NCI-H2081 treated with DMSO at 0.1 percent for 48 hours (cell line): Measurements from ENCODE around the gene SMIM41.

Source experiments
- DNase-seq: peaks from one replicate; lab custom pipeline; 2025; lab: John Stamatoyannopoulos, UW

SMIM41 gene

DNA sequence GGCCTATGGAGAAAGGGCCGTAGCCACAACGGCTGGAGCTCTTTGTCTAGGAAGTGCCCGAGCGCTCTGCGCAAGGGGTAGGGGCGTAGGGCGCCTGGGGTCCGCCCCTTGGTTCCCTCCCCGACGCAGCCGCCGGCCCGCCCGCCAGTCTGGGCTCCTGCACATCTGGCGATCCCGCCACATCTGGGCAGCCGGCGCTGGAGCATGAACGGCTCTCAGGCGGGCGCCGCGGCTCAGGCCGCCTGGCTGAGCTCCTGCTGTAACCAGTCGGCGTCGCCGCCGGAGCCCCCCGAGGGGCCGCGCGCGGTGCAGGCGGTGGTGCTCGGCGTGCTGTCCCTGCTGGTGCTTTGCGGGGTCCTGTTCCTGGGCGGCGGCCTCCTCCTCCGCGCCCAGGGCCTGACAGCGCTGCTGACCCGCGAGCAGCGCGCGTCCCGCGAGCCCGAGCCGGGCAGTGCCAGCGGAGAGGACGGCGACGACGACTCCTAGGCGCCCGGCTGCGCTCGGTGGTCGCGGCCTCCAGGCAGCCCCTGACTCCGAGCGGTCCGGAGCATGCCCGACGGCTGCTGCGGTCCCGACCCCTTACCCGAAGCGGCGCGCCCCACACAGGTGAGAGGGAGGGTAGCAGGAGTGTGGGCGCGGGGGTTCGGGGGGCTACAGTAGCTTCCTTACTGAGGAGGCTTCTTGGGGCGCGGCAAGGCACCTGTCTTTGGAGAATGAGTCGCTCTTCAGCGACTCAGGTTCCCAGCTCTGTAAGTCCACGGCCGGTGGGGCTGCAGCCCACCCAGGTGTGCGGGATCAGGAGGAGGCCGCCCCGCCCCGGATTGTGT is at the start of gene SMIM41:
Gene SMIM41 (plus strand): TSS at position 129 of the 827 bp plus-strand sequence. CDS start 76 bp downstream, at position 205.
- no peak for DNase-seq

DNA sequence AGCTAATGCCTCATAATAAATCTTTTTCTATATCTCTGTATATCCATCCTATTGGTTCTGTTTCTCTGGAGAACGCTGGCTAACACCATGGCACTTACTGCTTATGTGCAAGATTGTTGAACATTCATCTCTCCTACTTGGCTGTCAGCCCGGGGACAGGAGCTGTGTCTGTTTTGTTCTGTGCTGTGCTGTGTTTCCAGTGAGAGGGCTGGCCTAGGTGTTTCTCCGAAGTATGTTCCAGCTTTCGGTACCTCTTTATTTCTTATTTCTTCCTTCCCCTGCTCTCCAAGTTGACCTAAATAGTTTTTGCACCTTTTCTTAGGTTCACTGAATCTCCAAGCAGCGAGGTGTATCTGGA is 47.1 kb upstream of the SMIM41 start:
- no peak for DNase-seq

DNA sequence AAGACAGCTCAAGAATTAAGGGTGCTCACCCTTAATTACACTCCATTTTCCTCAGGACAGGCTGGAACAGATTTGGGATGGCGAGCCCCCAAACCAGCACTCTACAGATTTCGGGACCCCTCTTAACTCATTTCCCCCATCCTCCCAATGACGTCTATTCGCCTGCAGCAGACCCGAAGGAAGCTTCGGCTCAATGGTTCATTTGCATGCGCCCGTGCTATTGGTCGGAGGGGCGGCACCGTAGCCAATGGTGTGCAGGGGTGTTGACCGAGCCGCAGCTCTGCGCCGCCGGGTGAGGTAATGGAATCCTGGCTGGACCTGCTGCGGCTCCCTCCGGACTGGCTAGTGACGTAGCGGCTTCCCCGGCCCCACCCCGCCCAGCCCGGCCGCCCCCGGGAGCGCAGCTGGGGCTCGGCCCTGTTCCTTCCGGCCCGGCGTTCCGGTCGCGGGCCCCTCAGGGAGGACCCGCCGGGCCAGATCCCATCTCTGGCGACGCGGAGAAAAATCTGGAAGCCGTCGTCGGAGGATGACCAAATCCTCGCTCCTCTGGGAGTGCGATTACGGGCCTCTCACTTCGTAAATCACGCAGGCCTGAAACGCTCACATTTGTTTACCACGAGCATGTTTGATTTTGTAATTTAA is 46.6 kb upstream of the SMIM41 start:
- peak; percentile 77 for DNase-seq

DNA sequence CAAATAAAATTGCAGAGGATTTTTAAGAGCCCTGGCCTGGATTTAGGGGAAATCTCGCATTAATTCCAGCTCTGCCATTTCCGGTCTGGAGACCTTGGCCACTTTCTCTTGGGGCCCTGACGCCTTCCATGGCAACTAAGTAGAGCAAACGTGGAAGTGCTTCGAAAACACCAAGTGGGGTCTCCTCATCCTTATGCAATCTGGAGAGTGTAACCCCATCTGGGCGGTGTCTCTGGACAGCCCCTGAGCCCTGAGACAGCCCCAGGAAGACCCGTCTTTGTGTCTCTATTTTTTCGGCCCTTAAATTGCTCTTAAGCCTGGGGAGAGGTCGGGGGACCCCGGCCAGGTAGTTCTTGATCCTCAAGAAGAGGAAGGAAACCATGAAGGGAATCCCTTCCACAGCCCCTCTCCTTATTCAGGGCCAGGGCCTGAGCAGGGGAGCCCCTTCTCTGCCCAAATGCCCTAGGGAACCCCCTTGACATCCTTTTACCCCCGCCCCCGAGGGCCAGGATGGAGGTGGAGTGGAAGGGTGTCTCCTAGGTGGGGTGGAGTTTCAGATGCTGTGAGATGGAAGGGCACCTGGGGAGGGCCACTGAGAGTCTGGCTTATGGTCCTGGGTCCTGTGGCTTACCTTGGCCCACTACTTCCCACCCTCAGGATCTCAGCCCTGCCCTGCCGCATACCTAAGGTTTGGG is 45.9 kb upstream of the SMIM41 start:
- DNase-seq = no peak

DNA sequence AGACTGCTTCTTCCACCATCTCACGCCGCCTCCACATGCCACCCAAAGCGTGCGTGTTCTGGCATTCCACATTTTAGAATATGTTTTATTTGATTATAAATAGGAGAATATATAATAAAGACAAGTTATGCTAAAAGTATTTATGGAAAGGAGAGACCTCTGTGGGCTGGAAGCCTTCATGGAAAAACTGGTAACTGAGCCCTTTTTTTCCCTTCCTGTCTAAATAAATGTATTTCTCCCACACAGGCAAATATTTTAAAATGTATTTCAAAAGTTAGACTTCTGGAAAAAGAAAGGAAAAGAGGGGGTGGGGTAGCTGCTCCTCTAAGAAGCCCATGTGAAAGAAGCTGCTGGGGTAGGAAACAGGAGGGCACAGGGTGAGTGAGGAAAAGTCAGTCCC is 44.3 kb upstream of the SMIM41 start:
- DNase-seq = no peak

DNA sequence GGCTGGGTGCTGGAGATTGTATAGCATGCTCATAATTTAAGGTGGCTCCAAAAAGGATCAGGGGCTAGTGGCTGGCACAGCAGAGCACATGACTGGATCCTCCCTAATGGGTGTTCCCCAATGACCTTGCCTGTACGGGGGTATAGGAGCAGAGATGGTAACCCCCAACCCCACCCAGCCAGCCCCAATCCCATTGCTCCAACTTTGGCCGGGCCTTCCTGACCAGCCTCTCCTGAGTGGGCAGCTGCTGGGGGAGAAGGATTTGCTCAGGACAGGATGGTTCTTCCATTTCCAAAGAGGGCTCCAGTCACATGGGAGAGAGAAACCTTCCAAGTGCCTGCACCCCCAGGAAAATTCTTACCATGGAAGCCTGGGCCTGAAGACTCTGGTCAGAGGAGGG is 43.6 kb upstream of the SMIM41 start:
- no peak for DNase-seq

DNA sequence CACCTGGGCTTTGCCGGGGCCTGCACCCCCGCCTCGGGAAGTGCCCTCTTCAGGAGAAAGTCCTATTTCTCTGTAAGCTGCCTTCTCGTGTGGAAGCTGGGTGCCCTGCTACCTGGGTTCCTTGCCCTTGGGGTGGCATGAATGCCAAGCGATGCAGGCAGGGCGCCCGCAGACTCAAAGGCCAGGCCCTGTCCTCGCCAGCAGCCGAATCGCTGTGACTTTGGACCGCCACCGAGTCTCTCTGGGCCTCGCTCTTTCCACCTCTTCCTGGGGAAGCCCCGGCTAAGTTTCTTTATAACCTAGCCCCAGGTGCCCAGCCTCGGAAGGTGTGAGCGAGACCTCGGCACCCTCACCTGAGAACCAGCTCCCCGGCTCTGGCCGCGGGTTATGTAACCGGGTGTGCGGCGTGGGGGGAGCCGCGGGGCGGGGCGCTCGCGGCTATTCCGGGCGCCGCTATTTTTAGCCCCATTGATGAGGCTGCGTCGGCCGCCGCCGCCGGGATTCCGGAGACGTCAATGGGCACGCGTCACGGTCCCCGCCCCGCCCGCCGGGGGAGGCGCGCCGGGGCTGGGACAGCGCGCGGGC is 42.8 kb upstream of the SMIM41 start:
- no peak for DNase-seq

DNA sequence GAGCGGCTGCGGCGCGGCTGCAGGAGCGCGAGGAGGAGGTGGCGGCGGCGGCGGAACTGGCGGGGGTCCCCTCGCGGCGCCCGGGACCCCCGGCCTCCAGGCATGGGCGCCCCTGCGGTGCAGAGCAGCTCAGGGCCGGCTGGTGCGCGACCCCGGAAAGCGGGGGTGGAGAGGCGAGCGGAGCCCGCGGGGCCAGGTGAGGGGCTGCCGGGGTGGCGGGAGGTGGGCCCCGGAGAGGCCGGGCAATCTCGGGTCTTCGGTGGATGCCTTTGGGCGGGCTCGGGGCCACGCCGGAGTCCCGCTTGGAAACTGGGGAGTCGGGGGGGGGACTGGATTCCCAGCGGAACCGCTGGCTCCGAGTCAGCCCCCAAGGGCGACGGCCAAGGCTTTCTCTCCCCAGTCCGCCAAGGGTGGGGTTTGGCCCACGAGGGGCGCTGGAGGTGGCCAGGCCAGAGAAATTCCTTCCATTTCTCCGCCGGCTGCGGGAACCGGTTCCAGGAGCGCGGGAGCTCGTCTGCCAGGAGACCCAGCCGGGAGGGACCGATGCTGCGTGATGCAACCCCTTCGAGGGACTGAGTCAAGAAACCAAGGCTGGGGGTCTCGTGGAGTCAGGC is 42.1 kb upstream of the SMIM41 start:
- no peak for DNase-seq

DNA sequence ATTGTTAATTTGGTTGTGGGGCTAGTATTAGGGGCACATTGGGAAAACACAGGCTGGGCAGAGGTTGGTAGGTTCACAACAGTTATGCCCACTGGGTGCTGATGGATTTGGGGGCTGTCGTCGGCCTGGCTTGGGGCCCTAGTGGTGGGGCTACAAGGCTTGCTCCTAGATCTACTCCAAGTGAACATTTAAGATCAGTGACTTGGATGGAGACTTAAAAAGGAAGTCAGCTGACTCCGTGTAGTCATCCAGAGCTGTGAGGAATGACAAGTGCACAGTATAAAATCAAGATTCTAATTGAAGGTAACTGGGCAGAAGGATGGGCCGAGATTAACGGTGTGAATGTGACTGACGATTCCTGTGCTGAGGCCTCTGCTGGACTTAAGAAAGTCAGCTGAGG is 41.1 kb upstream of the SMIM41 start:
- DNase-seq = no peak

DNA sequence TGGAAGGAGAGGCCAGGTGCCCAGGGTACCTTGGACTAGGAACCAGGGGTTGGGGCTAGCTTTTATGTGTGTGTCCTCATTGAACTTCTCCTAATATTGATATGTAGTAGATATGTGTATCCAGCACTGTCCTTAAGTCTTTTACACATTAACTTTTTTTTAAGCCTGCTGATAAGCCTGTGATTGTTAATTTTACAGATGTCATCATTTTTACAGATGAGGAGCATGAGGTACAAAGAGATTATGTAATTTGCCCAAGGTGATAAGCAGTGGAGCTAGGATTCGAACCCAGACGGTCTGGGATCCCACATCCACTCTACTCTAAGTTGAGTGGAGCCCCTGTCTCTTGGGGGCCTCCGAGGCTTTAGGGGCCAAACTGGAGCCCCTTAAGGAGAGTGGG is 38.5 kb upstream of the SMIM41 start:
- DNase-seq = no peak

DNA sequence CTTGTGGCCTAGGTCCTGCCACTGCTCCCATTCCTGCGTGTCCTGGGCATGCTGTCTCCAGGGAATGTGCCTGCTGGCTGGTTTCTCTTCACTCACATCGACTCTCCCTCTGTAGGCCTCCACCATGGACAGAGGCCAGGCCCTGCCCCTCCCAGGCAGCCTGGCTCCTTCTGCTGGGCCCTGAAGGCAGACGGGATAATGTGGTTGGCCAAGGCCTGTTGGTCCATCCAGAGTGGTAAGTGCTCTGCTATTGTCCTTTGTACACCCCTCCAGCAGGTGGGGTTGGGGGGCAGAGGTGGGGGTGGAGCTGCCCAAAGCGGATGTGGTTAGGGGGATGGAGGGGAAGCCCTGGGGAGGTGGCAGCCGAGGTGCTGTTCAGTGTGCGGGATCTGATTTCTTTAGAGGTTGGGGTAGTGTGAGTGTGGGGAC is 37.8 kb upstream of the SMIM41 start:
- no peak for DNase-seq

DNA sequence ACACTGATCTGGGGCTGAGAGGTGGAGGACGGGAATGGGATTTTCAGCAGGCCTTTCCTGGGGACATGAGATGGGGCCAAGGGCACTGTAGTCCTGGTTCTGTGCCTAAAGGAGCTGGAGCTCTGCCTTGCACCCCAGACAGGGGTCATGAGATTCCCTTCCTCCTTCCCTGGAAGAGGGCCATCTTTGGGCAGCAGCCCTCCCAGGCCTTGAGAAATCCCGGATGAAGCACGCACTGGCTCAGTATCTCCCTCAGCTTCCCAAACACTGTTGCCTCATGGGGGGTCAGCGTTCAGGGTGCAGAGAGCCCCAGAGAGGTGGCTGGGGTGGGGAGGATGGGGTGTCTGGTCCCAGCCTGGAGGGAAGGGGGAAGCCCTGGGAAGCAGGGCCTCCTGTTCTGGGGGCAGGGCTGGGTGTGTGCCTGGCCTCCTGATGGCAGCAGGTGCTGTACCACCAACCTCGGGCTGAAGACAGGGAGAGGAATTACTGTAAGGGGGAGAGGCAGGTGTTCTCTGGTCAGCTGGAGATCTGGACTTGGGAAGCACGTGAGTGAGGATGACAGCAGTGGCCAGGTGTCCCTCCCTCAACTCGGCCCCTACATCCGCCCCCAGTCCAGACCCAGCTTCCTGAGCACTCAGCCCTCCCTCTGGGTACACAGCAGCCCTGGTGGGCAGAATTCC is 36.7 kb upstream of the SMIM41 start:
- peak; percentile 48 for DNase-seq

DNA sequence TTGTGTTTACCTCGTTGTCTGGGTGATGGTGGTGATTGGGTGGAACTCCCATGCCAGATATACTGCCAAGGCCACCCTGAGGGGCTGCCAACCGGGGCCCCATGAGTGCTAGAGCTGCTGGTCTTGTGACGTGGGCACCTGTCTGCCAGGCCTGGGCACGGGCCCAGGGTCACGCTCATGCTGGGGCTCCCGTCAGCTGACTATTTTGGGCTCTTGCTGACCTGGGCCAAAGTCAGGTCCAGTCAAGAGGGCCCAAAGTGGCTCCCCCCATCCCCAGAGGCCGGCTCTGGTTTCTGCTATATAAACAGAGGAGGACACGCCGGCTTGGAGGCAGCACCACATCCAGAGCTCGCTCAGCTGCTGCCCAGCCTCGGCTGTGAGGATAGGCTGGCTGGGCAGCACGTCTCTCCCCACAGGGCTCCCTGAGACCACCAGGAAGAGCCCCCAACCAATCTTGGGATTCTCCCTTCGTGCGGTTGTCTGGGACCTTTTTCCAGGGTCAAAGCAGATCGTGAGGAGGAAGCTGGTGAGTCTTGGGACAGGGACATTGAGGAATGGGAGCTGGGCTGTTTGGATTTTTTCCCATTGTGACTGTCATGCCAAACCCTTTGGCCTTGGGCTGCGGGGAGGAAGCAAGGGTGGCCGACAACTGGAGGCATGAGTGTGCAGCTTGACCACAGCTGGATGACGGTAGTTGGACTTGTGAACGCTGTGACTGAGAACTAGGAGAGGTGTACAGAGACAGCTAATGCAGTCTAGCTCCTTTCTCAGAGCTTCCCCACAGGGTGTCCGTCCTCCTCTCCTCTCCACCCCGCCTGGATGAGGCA is 35.9 kb upstream of the SMIM41 start:
- no peak for DNase-seq

DNA sequence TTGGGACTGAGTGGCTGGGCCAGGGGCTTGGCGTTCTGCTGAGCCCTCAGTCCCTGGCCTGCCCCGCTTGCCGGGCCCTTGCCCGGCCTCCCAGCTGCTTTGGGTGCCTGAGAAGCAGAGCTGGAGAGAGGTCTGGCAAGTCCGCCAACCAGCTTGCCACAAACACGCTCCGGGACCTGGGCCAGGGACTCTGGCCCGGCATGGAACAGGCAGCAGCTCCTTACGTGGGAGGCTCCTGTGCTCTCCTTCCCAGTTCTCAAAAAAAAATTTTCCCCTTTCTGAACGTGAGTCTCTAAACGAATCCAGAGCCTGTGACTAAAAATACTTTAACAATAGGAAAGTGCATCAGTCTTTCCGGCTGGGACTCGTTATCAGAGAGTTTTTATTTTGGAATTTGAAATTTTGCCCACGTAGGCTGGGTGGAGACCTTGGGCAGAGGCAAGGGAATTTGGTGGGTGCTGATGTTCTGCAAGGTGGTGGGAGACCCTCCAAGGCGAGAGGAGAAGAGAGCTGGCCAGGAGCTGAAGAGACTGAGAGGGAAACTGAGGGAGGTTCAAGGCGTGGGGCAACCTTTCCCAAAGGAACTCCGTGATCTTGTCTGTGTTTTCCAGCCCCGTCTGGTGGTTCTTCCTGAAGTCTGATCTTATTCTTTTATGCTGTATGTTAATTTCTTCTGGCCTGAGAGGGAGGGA is 35.1 kb upstream of the SMIM41 start:
- DNase-seq = no peak

DNA sequence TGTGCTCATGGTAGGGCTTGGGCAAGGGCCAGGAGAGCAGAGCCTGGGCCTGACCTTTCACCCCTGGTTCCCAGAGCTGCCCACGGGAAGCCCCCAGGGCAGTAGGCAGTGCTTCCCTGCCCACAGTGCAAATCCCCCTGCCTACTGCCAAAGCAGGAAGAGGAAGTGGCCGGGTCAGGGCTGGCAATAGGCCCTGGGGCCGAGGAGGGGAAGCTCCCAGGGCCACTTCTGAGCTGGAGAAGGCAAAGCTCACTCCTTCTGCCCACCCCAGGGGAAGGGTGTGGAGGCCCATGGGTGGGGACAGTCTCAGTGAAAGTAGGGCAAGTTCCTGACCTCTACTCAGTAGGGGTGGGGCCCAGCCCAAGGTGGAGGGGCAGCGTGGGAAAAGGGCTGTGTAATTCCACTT is 33.7 kb upstream of the SMIM41 start:
- DNase-seq = no peak

DNA sequence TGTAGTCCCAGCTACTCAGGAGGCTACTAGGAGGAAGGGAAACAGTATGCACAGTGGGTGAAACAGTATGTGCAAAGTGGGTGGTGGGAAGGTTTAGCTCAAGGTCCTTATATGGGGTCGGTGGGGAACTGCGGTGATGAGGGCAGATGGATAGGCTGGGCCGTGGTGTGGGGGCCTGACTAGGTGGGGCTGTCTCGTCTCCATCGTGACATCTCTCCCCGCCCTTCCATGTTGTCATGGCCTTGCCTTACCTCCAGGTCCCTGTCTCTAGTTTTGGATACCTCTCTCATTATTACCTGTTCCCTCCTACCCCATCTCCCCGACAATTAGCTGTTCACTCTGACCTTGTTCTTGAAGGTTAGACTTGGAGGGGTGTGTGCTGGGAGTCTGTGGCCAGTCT is 32.6 kb upstream of the SMIM41 start:
- no peak for DNase-seq

DNA sequence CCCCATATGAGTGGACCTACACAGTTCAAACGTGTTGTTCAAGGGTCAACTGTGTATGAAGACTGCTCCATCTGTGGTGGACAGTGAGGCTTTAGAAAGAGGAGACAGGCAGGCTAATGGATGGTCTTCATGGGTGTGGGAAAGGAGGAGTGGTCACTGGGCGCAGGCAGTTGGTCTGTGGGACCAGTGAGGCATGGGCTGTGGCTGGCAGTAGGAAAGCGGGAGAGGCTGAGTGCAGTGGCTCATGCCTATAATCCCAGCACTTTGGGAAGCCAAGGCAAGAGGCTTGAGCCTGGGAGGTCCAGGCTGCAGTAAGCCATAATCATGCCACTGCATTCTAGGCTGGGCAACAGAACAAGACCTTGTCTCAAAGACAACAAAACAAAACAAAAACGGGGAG is 30.2 kb upstream of the SMIM41 start:
- DNase-seq = no peak

DNA sequence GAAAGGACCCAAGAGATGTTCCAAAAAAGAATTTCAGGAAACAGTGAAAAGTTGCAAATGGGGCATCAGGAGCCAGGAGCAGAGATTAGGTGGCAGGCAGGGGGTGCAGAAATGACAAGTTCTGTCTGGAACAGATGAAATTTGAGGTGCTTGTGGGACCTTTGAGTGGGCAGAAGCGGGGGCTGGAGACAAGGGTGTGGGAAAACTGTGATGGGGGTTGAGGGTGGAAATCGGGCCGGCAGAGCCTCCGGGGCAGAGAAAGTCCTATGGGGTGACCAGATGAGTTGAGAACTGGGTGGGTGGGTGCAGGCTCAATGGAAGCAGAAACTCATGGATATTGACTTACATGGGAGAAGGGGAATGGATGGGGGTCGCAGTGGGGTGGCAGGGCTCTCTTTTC is 29.8 kb upstream of the SMIM41 start:
- no peak for DNase-seq

DNA sequence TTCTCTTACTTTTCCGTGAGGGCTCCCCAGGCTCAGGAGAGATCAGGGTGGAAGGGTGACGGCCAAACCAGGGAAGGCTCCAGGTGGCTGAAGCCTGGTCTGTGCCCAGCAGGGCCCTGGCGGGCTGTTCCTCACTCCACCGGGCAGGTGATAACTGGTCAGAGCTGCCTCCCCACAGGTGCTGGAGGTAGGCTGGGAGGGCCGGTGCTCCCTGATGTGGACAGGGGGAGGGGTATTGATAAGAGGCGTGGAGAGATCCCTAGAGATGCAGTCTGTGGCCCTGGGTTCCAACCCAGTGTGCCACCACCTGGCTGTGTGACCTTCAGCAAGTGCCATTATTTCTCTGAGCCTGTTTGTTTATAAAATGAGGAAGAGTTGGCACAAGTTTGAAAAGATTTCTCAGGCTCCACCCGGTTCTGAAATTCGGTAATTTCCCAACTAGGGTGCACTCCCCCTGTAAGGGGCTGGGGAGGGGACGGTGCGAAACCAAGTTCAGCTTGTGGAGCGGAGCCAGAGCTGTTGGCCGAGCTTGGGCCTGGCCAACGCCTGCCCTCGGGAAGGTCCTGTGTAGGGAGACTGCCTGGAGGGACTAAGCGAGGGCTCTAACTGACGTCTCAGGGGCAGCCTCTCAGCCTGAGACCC is 29.3 kb upstream of the SMIM41 start:
- DNase-seq = no peak
